Left ventricle myocardium inferior (tissue), 1 donor: ENCODE measurements around the gene ZIC2. TPM values are rescaled to one million over a fixed set of nuclear protein-coding genes. Genes with fewer than 3 reads are reported as not detected.

Experiments
- DNase-seq: peaks from one replicate; pipeline ENCODE4 v3.0.0-alpha.2; 2020
- H3K27ac ChIP-seq: fragments of 200-600 bp; replicated peaks from 2 replicates; pipeline ENCODE4 v1.8.0; 2021
- H3K27me3 ChIP-seq: fragments of 200-600 bp; 2 replicates; pipeline ENCODE4 v1.8.0; 2021; ENCODE audit warnings: low read depth
- H3K36me3 ChIP-seq: fragments of 200-600 bp; 2 replicates; pipeline ENCODE4 v1.8.0; 2021
- H3K4me1 ChIP-seq: fragments of 200-600 bp; 2 replicates; pipeline ENCODE4 v1.8.0; 2021
- H3K4me3 ChIP-seq: fragments of 200-600 bp; 2 replicates; pipeline ENCODE4 v1.8.0; 2021; ENCODE audit warnings: mild to moderate bottlenecking, moderate library complexity
- H3K9me3 ChIP-seq: fragments of 200-600 bp; replicated peaks from 2 replicates; pipeline ENCODE4 v1.8.0; 2021
- intact Hi-C: fragments of 100-400 bp; cut with micrococcal nuclease; formaldehyde crosslinking; loops from one replicate; pipeline ENCODE4 v1.11.0; 2022
- total RNA-seq: library from RNA; stranded (reverse); fragmentation: NEBNext Ultra II Directional; extraction: Animal tissue kit (Norgen Biotek cat#: 25700); gene quantifications from one replicate; pipeline ENCODE4 v1.2.1, GENCODE V29; 2021
- TF ChIP-seq, protein P1 (sequence below): fragments of 200-600 bp; IDR thresholded peaks from 2 replicates; pipeline ENCODE4 v1.8.0; 2021; ENCODE audit warnings: antibody characterized with exemption, mild to moderate bottlenecking, borderline replicate concordance
- donor health status: DM: no; HTN: yes; CAD: no; lungs with severe emphysema.

ZIC2 gene
- total RNA-seq, 1 donor from 2014 or later: not detected

DNA sequence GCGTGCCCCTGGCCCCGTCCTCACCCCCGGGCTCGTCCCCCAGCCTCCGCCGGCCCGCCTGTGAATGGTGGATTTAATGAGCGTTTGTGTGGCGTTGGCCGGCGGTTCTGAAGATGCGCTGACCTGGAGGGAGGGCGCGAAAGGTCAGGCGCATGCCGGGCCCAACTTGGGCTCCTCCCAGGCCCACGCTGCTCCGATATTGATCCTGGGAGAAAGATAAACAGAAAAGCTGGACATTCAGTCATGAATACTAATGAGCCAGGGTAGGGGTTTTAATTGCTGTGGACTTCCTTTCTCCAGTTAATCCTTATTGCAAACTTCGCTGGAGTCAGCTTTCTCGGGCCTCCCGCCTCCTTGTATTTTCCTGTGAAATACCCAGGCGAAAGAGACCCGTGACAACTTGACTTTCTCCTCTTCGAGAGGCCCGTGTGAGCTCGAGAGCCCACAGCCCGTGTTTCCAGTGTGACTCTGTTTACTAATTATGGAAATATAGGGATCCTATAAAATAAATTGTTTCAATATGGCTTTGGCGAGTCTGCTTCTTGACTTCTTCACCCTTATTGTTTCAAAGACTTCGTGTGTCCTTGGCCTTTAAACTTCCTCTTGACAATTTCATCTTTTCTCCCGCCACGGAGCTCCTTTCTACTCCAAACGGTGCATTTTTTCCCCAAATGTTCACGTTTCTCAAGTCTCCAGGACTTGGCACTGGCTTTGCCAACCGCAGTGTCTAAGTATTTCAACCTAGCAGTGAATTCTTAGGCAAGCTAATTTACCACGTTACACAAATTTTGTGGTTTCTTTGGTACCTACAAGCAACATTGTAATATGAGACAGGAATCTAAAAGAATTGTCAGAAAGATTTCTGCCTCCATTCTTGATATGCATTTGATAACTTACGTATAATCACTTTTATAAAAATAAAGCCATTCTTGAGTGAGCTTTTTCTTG, 10.5 kb downstream of the ZIC2 start:
- intact Hi-C loops: no loop called here
- no peak for DNase-seq
- peaks cover 100% of the 10 kb centered on the region for H3K27me3 ChIP-seq

DNA sequence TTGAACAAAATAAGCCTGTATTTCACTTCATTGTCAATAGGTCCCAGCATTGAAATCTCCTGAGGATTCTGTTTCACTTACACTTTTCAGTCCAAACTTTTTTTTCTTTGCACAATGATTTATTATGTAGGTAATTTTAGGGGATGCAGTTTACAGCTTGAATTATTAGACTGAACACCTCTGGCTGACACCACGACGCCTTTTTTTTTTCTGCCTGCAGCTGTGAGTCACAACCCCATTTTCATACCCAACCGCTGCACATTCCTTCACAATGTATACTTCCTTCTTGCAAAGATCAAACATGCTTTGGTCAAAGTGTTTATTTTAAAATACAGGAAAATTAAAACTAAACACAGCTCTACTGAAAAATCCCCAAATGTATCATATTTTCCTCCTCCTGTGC, 11.4 kb downstream of the ZIC2 start:
- peaks cover 25% of the 10 kb centered on the region for H3K4me1 ChIP-seq
- intact Hi-C loops: no loop called here

More for the DNA sequence above, 10.5 kb downstream of the ZIC2 start:
- Histone ChIP-seq H3K4me3 (no peak overlapping the region), H3K9me3 (no peaks in the 10 kb centered on the region), H3K36me3 (no peaks in the 10 kb centered on the region), H3K4me1 (peaks cover 25% of the 10 kb centered on the region), H3K27ac (no peak overlapping the region)
- TF ChIP-seq, protein P1, sequence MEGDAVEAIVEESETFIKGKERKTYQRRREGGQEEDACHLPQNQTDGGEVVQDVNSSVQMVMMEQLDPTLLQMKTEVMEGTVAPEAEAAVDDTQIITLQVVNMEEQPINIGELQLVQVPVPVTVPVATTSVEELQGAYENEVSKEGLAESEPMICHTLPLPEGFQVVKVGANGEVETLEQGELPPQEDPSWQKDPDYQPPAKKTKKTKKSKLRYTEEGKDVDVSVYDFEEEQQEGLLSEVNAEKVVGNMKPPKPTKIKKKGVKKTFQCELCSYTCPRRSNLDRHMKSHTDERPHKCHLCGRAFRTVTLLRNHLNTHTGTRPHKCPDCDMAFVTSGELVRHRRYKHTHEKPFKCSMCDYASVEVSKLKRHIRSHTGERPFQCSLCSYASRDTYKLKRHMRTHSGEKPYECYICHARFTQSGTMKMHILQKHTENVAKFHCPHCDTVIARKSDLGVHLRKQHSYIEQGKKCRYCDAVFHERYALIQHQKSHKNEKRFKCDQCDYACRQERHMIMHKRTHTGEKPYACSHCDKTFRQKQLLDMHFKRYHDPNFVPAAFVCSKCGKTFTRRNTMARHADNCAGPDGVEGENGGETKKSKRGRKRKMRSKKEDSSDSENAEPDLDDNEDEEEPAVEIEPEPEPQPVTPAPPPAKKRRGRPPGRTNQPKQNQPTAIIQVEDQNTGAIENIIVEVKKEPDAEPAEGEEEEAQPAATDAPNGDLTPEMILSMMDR: no peak

DNA sequence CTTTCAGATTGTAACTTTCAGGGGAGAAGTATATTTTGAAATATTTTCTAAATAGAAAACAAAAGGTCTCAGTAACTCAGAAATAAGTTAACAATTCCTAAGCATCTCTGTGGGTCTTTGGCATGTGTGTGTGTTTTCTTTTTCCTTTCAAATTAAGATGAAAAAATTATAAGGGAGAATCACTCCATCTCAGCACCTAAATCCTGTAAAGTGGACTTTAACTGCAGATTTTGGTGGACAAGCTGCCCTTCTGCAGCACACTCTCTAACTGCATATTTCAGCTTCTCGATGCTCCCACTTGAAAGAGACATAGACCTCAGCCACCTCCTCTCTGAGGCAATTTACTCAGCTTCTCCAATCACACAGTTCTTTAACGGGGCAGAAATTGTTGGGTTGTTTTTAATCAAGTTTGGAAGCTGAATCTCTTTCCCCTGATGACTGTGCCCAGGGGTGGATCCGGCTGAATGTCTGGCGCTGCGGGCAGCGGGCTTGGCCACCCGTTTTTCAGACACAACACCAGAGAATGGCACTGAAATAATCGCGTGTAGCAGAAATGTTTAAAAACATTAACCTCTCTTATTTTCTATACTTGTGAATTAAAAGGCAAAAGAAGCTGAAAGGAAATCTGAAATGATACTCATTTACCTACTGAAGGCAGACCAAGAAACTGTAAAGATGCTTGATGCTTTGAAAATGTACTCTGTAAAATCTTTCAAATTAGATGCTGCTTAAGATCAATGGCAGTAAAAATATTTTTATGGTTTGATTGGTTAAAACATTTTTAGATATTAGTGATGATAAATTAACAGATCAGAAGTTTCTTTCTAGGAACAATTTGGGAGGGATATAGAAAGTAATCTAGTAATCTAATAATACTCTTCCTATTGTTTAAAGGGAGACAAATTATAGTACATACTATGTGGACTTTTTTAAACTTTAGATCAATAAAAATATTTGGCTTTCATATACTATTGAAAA, 12.4 kb downstream of the ZIC2 start:
- Histone ChIP-seq H3K4me3 (no peak overlapping the region), H3K27me3 (peaks cover 100% of the 10 kb centered on the region), H3K4me1 (peaks cover 23% of the 10 kb centered on the region), H3K36me3 (no peaks in the 10 kb centered on the region), H3K27ac (no peak overlapping the region), H3K9me3 (no peaks in the 10 kb centered on the region)
- DNase-seq: no peak
- TF ChIP-seq, protein P1: no peak
- intact Hi-C loops: no loop called here

More for the DNA sequence above, 11.4 kb downstream of the ZIC2 start:
- H3K36me3 ChIP-seq: no peaks in the 10 kb centered on the region
- no peaks in the 10 kb centered on the region for H3K9me3 ChIP-seq
- H3K27ac ChIP-seq: no peak overlapping the region
- TF ChIP-seq, protein P1: no peak
- no peak overlapping the region for H3K4me3 ChIP-seq
- peaks cover 100% of the 10 kb centered on the region for H3K27me3 ChIP-seq
- DNase-seq: no peak

DNA sequence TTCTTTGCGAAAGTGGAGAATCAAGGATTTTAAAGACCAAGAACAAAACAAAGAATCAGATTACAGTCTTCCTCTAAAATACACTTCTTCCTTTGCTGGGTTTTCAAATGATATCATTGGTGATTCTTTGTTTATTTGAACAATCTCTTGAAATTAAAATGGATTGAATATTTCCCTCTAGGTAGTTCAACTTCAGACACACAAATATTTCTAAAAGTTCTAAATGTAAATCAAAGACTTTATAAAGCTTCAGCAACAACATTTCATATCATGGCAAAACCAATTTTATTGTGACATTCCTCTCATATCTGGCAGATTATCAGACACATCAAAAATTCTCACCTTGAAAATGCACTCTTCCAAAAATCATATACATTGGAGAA, 13.0 kb downstream of the ZIC2 start:
- H3K9me3 ChIP-seq: no peaks in the 10 kb centered on the region
- no peak overlapping the region for H3K4me3 ChIP-seq
- H3K27ac ChIP-seq: no peak overlapping the region
- H3K36me3 ChIP-seq: no peaks in the 10 kb centered on the region
- peaks cover 16% of the 10 kb centered on the region for H3K4me1 ChIP-seq
- TF ChIP-seq, protein P1: no peak
- H3K27me3 ChIP-seq: peaks cover 100% of the 10 kb centered on the region
- no peak for DNase-seq
- intact Hi-C loops: no loop called here

DNA sequence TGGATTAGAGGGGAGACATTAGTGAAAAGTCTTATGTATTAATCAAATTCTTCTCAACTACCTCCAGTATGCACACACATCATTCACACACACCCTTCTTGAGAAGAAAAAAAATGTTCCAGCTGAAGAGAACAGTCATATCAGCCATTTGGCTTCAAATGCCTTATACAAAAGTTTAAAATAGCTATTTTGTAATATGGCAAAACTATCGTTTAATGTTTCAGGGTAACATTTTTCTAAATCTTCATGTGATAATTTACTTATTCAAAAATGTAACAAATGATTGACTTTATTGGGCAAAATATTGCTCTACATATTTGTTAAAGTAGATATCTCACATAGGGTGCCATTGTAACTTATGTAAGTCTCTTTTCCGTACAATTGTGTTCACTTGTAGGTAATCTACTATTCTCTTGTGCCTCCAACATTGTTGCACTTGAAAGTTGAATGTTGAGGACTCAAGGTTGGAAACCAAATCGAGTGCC, 13.6 kb downstream of the ZIC2 start:
- Histone ChIP-seq H3K9me3 (no peaks in the 10 kb centered on the region), H3K4me3 (no peak overlapping the region), H3K27me3 (peaks cover 100% of the 10 kb centered on the region), H3K36me3 (no peaks in the 10 kb centered on the region), H3K27ac (no peak overlapping the region), H3K4me1 (peaks cover 12% of the 10 kb centered on the region)
- DNase-seq: no peak
- intact Hi-C loops: no loop called here
- TF ChIP-seq, protein P1: no peak
